Stimulated activated CD8-positive, alpha-beta memory T cell treated with anti-CD3 and anti-CD28 coated beads, Interleukin-12 subunit alpha, Interleukin-12 subunit beta, amount 100 ng/mL, for 1 hour (primary cell): ENCODE results near the gene GLI1.
"Not testable (repeated sequence)": the region's sequence is repeated elsewhere in the genome, so short reads cannot be mapped to it uniquely, and the experiment has no call there.

Experiments
- DNase-seq: peaks from one replicate; pipeline ENCODE4 v3.0.0-alpha.2; 2020; ENCODE audit warnings: low read depth

Gene GLI1

GRCh38 chr12:57459750-57460467, at the start of gene GLI1:
Gene GLI1, plus strand, starts transcription at chr12:57459785. Its CDS starts 3,907 bp downstream, at chr12:57463692.
- DNase-seq: no peak

DNA sequence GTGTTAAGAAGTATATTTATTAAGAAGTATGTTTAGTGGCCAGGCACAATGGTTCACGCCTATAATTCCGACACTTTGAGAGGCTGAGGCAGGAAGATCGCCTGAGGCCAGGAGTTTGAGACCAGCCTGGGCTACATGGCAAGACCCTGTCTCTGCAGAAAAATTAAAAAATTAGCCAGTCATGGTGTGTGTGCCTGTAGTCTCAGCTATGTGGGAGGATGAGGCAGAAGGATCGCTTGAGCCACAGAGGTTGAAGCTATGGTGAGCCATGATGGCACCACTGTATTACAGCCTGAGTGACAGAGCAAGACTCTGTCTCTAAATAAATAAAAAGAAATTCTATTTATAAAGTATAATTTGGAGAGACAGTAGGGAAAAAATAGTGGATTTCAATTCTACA, 49.1 kb upstream of the GLI1 start:
- DNase-seq: no peak

DNA sequence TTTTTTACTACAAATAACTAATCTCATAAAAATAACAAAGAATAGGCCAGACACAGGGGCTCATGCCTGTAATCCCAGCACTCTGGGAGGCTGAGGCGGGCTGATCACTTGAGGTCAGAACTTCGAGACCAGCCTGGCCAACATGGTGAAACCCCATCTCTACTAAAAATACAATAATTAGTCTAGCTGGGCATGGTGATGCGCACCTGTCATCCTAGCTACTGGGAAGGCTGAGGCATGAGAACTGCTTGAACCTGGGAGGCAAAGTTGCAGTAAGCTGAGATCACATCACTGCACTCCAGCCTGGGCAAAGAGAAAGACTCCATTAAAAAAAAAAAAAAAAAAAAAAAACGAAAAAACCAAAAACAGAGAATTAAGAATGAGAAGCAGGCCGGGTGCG, 45.4 kb upstream of the GLI1 start:
- DNase-seq: not testable (repeated sequence)

DNA sequence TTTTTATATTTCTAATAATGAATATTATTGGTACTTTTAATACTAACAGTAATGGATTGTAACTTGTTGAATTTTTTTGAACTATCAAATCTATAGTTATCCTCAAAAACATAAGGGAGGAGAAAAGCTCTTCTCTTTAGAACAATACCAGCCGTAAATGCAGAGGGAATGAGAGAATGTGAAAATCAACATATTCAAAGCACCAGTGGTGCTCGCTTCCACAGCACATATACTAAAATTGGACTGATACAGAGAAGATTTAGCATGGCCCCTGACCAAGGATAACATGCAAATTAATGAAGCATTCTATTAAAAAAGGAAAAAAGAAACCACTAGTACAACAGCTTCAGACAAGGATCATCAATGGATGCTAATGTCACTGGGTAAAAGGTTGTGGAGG, 44.5 kb upstream of the GLI1 start:
- no peak for DNase-seq

- no peak for DNase-seq
Observed at GRCh38 chr12:57416039-57416996, 43.3 kb upstream of the GLI1 start.

DNA sequence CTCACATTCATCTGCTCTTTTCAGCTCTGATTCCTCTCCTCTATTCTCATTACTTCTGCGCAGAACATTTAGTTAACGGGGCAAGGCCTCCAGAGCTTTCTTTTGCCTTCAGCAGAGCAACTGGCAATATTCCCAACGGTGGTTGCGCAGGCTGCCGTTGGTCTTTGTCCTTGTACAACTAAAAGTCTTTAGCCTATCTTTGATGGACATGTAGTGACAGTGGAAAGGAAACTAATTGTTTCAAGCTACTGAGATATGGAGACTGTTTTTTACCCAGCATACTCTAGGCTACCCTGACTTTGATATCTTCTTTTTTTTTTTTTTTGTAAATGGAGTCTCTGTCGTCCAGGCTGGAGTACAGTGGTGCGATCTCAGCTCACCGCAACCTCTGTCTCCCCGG, 41.3 kb upstream of the GLI1 start:
- DNase-seq: no peak

DNA sequence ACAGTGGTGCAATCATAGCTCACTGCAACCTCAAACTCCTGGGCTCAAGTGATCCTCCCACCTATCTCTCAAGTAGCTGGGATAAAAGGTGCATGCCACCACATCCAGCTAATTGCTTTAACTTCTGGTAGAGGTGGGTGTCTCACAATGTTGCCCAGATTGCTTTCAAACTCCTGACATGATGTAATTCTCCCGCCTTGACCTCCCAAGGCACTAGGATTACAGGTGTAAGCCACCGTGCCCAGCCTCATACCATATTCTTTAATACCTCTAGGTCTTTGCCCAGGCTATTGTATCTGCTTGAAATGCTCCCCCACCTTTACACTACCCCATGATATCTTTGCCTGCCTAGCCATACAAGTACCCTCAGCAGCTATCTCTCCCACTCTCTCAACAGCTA, 40.1 kb upstream of the GLI1 start:
- no peak for DNase-seq

DNA sequence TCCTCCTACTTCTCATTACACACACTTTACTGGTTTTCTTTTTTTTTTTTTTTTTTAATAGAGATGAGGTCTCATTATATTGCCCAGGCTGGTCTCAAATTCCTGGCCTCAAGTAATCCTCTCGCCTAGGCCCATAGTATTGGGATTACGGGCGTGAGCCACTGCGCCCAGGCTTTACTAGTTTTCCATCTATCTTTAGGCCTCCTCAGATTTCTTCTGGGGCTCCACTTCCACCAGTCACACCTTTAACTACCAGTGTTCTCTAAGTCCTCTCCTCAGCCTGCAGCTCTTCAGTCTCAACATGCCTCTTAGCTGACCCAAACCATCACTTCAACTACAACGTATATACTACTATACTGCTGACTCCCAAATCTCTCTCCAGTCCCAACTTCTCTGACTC, 39.1 kb upstream of the GLI1 start:
- DNase-seq: no peak

GRCh38 chr12:57426948-57427347, 32.6 kb upstream of the GLI1 start:
- DNase-seq: not testable (repeated sequence)

DNA sequence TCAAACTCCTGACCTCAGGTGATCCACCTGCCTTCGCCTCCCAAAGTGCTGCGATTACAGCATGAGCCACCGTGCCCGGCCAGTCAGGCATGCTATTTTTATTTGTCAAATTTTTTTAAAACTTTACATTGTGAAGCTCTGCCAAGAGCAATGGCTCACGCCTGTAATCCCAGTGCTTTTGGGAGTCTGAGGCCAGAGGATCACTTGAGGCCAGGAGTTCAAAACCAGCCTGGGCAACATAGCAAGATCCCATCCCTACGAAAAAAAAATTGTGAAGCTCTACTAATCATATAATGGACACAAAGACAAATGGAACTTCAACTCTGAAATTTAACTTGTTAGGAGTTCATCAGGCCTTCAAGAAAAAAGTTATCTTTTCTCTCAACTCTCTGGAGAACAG, 30.6 kb upstream of the GLI1 start:
- DNase-seq: no peak

DNA sequence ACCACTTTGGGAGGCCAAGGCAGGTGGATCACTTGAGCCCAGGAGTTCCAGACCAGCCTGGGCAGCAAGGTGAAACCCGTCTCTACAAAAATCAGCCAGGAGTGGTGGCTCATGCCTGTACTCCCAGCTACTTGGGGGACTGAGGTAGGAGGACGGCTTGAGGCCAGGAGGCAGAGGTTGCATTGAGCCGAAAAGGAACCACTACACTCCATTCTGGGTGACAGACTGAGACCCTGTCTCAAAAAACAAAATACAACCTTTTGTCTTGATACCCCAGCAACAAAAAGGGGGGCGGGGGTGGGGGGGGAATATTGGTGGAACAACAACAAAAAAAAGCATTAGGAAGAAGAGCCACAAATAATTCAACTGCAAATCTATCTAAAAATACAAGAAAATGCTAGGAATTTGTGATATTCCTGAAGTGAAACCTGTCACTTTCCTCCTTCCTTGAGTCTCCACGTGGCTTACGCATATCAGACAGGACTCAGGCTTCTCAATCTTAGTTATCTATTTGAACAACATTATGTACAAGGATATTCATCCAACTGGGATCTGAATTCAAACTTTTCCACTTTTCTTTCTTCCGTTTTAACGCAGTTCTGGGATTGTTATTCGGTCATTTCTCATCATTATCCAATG, 30.0 kb upstream of the GLI1 start:
- DNase-seq: no peak

GRCh38 chr12:57430112-57430930, 29.3 kb upstream of the GLI1 start:
- peak; percentile 12 for DNase-seq

DNA sequence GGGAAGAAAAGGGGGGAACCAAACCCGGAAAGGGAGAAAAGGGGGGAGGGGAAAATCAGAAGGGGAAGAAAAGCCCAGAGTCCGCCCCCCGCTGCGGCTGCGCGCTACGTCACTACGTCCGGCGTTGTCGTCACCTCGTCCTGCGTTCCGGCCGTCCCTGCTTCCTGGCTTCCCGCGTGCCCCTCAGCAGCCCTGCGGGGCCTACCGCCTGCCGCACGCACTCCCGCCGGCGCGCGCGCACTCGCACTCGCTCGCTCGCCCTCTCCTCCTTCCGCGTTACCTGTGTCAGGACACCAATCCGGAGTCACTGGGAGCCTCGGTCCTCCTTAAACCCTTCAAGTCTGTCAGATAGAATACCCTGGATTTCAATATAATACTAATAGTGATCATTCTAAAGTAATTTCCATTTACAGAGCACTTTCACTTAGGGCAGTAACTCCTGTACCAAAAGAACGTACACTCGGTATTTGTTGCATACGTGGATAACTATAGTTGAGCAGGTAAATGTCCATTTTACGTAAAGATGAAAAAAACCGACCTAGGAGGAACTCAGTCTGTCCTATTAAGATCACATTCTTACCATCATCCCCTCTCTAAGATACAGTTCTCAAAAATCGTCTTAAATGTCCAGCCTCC, 28.5 kb upstream of the GLI1 start, which contains the start of gene R3HDM2:
TSS of gene R3HDM2 (minus strand) at position 113 of the 636 bp plus-strand sequence. CDS start 120,615 bp downstream, outside the sequence.
- peak; percentile 92 for DNase-seq

DNA sequence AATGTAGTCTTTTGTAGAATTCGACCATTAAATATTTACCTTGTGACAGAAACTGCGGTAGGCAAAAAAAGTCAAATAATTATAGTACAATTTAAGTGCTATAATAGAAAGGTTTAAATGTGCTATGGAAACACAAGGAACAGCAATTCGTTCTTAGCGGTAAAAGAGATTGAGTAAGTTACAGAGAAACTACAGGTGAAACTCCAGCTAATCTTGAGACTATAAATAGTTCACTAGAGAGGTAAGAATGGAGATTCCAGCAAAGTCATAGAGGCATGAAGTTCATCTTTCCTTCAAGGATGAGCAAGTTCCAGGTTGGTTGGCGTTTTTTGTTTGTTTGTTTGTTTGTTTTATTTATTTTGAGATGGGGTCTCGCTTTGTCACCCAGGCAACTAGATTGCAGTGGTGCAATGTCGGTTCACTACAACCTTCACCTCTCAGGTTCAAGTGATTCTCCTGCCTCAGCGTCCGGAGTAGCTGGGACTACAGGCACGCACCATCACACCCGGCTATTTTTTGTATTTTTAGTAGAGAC, 27.9 kb upstream of the GLI1 start:
- DNase-seq: no peak

DNA sequence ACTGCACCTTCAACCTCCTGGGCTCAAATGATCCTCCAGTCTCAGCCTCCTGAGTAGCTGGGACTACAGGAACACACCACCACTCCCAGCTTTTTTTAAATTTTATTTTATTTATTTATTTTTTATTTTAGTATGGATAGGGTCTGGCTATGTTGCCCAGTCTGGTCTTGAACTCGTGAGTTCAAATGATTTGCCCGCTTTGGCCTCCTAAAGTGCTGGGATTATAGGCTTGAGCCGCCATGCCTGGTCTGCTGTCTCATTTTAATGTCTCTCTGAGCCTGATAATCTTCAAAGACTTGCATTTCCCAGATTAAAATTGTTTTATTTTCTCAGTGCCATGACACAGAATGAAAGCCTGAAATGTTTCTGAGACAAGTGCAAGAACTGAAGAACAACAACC, 26.2 kb upstream of the GLI1 start:
- DNase-seq: no peak

- no peak for DNase-seq
Observed at GRCh38 chr12:57434517-57435223, 24.9 kb upstream of the GLI1 start, which contains the start of gene INHBC. Gene INHBC, plus strand, starts transcription at chr12:57434784. Its CDS starts 103 bp downstream, at chr12:57434887.

DNA sequence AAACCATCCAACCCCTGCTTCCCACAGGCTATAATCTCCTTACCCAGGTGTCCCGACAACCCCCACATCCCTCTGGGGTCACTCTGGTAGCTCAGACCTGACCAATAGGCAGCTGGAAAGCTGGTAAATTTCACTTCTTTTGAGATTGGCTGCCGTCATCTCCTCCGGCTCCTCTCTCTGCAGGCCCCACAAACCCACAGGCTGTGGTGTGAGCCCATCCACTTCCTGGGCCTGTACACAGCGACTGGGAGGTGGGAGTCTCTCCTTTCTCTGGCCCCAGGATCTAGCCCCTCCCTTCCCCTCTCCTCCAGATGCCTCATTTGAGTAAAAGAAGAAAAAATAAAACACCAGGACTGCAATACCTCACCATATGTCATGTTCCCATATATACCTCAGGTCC, 24.3 kb upstream of the GLI1 start:
- no peak for DNase-seq

DNA sequence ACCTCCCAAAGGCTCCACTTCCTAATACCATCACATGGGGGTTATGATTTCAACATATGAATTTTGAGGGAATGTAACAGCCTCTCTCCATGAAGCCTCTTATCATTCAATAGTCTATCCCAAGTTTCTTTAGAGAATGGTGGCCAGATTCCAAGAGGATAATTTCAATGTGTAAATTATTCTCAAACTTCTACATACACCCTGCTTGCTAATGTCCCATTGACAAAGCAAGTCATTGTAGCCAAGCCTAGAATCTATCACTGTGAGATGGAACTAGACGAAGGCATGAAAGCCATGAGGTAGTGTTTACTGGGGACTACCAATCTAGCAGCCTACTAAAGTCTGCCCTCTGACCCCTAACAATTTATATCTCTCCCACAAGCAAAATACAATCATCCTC, 21.2 kb upstream of the GLI1 start:
- no peak for DNase-seq

- DNase-seq: no peak
Observed at GRCh38 chr12:57439762-57440266, 19.8 kb upstream of the GLI1 start.

DNA sequence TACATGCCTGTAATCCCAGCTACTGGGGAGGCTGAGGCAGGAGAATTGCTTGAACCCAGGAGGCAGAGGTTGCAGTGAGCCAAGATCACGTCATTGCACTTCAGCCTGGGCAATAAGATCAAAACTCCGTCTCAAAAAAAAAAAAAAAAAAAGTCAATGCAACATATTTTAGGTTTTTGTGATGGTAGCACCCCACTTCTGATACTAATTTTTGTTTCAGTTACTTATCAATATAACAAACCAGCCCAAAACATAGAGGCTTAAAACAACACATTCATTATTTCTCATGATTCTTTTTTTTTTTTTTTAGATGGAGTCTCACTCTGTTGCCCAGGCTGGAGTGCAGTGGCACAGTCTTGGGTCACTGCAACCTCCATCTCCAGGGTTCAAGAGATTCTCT, 18.2 kb upstream of the GLI1 start:
- not testable (repeated sequence) for DNase-seq
